HG03097 (cell line): ENCODE data around the gene SH2D1A.

Experiments
- ATAC-seq: cut with Tn5 transposase; IDR thresholded peaks from one replicate; pipeline ENCODE4 v1.9.1; 2021; ENCODE audit not compliant: unreplicated experiment, low FRiP score

Gene SH2D1A

DNA sequence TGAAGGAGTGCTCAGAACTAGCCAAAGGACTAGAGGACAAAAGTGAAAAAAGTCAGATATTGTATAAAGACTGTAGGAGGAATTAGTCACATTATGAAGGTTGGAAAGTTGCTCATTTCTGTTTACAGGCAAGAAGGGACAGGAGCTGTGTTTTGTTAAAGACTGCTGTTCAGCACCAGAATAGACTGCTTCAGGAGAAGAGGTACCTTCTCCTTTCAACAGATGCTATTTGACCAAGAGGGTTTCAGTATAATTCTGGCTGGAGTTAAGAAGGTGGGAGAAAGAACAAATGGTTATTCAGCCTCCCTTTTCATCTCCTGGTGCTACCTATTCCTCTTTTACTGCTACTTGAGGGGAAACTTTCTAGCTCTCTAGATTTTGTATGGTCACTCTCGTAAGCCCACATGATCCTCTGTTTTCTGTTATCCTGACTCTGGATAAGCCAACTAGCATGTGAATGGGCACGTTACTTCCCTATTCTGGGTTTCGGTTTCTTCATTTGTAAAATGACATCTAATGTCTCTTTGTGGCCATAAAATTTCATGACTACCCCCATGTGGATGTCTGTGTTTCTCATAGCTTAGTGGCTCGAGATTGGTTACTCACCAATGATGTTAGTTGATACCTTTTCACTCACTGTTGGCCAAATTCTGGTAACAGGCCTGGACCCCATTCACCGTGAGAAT lies 68.9 kb downstream of the SH2D1A start:
- no peak for ATAC-seq

DNA sequence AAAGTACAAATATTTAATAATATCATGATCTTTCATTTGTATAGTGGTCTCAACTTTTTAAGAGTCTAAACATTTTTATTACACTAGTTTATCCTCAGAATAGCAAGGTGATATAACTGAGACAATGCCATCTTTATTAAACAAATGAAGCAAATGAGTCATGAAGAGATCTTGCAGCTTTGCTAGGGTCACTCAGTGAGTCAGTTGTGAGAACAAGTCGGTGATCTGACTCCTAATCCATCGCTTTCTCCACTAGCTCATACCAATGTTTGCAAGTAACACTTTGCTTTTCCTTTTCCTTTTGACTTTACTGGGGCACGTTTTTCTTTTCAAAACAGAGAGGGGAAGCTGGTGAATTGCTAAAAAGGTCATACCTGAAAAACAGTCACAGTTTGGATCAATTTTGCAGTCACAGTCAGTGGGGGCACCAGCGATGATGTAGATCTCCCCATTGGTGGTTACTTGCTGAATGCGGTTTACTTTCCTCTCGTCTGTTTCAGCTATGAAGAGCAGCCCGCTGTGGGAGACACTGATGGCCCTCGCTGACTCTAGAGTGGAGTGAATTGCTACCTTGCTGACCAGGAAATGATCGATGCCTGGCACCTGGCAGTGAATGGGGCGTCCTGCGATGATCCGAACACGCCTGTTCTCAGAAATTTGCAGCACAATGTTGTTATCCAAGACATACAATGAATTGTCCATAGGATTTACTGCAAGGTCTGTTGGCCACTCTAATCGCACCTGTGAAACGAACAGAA lies 75.7 kb downstream of the SH2D1A start:
- ATAC-seq, result no peak
